Activated T-helper 1 cell treated with anti-CD3 and anti-CD28 coated beads, Interleukin-2, amount 50 U/mL, for 16 hours (primary cell): ENCODE results near the gene NDUFA7.
"Not testable (repeated sequence)": the region's sequence is repeated elsewhere in the genome, so short reads cannot be mapped to it uniquely, and the experiment has no call there.

ENCODE experiments used
- DNase-seq, 2 donors: peaks; one replicate each; pipeline ENCODE4 v3.0.0-alpha.2; 2020; ENCODE audit warnings: low read depth in 1 of 2, low spot score in 1 of 2

The NDUFA7 gene

GRCh38 chr19:8269724-8270123 lies 51.5 kb downstream of the NDUFA7 start:
- DNase-seq, result no peak

GRCh38 chr19:8265872-8266271 lies 55.3 kb downstream of the NDUFA7 start:
- DNase-seq, result no peak

- not testable (repeated sequence) for DNase-seq
Observed at GRCh38 chr19:8264248-8264647, 56.9 kb downstream of the NDUFA7 start.

- no peak for DNase-seq
Observed at GRCh38 chr19:8262431-8262830, 58.7 kb downstream of the NDUFA7 start.

GRCh38 chr19:8261881-8262280 lies 59.3 kb downstream of the NDUFA7 start:
- DNase-seq, result no peak

GRCh38 chr19:8261347-8261746 lies 59.8 kb downstream of the NDUFA7 start:
- DNase-seq, result no peak
